AG09309 (cell line): ENCODE data around the gene CEACAM3.

Experiments used
- DNase-seq: peaks from one replicate; pipeline ENCODE4 v3.0.0-alpha.2; 2010; ENCODE audit warnings: low read depth
- H3K4me3 ChIP-seq: 2 replicates; pipeline ENCODE4 v1.5.1; 2011; ENCODE audit warnings: mild to moderate bottlenecking, low read depth, low read length, moderate library complexity; ENCODE audit not compliant: control insufficient read depth
- TF ChIP-seq, protein P1 (sequence below): IDR thresholded peaks from 2 replicates; pipeline ENCODE4 v1.5.1; 2011; ENCODE audit warnings: mild to moderate bottlenecking, low read depth, low read length, inconsistent platforms; ENCODE audit not compliant: insufficient read depth, control insufficient read depth; ENCODE audit errors: missing control alignments

Gene CEACAM3

DNA sequence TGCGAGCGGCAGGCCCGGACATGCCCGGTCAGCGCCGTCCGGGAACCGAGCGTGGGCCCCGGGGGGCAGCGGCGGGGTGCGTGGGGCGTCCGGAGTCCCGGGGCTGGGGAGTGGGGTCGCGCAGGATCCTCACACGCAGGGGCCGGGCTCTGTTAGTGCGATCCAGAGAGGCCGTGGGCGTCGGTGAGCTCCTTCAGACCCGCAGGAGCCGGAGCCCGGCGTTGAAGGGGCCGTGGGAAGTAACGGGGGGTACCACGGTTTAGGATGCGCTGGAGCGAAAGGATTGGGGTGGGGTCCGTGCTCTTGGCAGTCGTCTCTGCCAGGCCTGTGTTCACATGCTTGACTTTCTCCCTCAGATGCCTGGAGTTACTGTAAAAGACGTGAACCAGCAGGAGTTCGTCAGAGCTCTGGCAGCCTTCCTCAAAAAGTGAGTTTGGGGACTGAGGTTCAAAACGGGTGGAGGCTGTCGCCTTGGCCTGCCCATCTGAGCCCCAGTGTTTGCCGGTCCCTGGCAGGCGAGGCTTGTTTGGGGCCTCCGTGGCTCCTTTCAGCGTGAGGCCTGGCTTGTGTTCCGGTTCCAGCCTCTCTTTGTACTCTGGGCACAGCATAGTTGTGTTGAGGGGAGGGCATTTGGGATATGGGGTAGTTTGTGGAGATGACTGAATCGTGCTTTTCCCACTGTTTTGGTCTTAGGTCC, 64.2 kb downstream of the CEACAM3 start:
- H3K4me3 ChIP-seq: peak overlapping the region; percentile 99
- TF ChIP-seq, protein P1, sequence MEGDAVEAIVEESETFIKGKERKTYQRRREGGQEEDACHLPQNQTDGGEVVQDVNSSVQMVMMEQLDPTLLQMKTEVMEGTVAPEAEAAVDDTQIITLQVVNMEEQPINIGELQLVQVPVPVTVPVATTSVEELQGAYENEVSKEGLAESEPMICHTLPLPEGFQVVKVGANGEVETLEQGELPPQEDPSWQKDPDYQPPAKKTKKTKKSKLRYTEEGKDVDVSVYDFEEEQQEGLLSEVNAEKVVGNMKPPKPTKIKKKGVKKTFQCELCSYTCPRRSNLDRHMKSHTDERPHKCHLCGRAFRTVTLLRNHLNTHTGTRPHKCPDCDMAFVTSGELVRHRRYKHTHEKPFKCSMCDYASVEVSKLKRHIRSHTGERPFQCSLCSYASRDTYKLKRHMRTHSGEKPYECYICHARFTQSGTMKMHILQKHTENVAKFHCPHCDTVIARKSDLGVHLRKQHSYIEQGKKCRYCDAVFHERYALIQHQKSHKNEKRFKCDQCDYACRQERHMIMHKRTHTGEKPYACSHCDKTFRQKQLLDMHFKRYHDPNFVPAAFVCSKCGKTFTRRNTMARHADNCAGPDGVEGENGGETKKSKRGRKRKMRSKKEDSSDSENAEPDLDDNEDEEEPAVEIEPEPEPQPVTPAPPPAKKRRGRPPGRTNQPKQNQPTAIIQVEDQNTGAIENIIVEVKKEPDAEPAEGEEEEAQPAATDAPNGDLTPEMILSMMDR: no peak
- no peak for DNase-seq
